ENCODE data around the gene ZMIZ1.

Gene ZMIZ1

DNA sequence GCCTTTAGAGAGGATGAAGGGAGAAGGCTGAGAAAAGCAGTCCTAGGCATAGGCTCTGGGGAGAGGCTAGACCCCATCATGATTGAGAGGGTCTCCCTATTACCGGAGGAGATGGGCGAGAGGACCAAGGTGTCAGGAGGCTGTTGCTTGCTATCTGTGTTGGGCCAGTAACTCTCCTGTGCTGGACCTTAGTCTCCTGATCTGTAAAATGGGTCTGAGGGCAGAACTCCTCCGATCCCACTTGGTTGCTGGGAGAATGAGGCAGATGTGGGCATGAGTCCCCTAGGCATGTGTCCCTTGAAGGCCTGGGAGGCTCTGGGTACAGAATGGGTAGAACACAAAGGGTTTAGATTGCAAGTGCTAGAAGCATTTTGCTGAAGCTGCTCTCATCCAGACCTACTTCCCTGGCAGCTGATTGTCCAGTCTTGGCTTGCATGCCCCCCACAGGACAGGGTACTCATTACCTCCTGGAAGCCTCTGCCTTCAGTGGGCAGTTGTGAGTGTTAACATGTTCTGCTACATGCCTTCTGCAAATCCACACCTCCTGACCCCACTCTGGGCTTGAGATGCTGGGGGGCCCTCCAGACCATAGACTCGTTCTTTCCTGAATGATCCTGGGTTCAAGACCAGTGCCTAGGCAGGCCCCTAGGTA, 4.4 kb downstream of the ZMIZ1 start:
- H3K4me3 ChIP-seq (replicated peaks; ENCODE audit: low read depth, low read length), result no peak overlapping the region
- no peak for DNase-seq (ENCODE audit: extremely low read depth, insufficient read length)
- H3K36me3 ChIP-seq (ENCODE audit: control insufficient read depth, insufficient read depth, low read length), result no peaks in the 10 kb centered on the region
- TF ChIP-seq CTCF (IDR thresholded peaks at IDR 0.05; ENCODE audit: insufficient read depth, low read length, poor library complexity, severe bottlenecking), result peak; percentile 6
- no peaks in the 10 kb centered on the region for H3K27me3 ChIP-seq (replicated peaks; ENCODE audit: control insufficient read depth, insufficient read depth, low read length)

- DNase-seq (ENCODE audit: extremely low read depth, insufficient read length), result no peak
- Histone ChIP-seq H3K4me3 (replicated peaks; ENCODE audit: low read depth, low read length) (no peak overlapping the region), H3K27me3 (replicated peaks; ENCODE audit: control insufficient read depth, insufficient read depth, low read length) (no peaks in the 10 kb centered on the region), H3K36me3 (ENCODE audit: control insufficient read depth, insufficient read depth, low read length) (no peaks in the 10 kb centered on the region)
- TF ChIP-seq CTCF (IDR thresholded peaks at IDR 0.05; ENCODE audit: insufficient read depth, low read length, poor library complexity, severe bottlenecking), result no peak
Observed at GRCh38 chr10:79073784-79074432, 5.1 kb downstream of the ZMIZ1 start.

DNA sequence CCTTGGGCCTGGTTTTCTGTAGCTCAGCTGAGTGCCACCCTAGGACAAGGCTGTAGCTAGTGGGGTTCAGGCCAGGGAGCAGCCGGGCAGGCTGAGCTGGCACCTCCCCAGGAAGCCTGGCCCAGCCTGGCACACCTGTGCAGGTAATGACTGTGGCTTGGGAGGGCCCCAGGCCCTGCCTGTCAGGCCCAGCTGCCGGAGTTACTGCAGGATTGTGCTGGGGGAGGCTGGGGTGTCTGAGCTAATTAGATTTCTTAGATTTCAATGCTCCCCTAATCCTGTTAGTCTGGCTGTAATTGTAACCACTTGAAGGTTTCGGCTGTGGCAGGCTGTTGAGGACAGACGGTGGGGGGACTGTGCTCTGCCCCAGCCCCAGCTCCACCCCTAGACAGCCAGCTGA, 6.0 kb downstream of the ZMIZ1 start:
- no peak for DNase-seq (ENCODE audit: extremely low read depth, insufficient read length)
- no peak for TF ChIP-seq CTCF (IDR thresholded peaks at IDR 0.05; ENCODE audit: insufficient read depth, low read length, poor library complexity, severe bottlenecking)
- Histone ChIP-seq H3K36me3 (ENCODE audit: control insufficient read depth, insufficient read depth, low read length) (no peaks in the 10 kb centered on the region), H3K27me3 (replicated peaks; ENCODE audit: control insufficient read depth, insufficient read depth, low read length) (no peaks in the 10 kb centered on the region), H3K4me3 (replicated peaks; ENCODE audit: low read depth, low read length) (no peak overlapping the region)

DNA sequence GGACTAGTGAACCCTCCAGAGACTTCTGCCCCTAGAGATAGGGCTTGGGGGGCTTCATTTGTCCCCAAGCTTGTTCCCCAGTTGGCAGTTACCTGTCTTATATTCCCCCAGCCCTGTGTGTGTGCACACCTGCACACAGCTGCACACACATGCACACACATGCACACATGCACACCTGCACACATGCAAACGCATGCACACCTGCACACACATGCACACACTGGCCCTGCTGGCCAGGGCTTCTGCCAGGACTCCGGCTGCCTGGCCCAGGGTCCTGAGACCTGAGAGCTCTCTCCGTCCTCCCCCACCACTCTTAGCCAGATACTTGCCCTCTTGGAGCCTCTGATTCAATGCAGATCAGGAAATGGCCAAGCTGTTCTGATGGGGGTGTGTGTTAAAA, 6.7 kb downstream of the ZMIZ1 start:
- no peak overlapping the region for H3K4me3 ChIP-seq (replicated peaks; ENCODE audit: low read depth, low read length)
- H3K36me3 ChIP-seq (ENCODE audit: control insufficient read depth, insufficient read depth, low read length), result no peaks in the 10 kb centered on the region
- DNase-seq (ENCODE audit: extremely low read depth, insufficient read length), result no peak
- H3K27me3 ChIP-seq (replicated peaks; ENCODE audit: control insufficient read depth, insufficient read depth, low read length), result no peaks in the 10 kb centered on the region
- TF ChIP-seq CTCF (IDR thresholded peaks at IDR 0.05; ENCODE audit: insufficient read depth, low read length, poor library complexity, severe bottlenecking), result no peak

DNA sequence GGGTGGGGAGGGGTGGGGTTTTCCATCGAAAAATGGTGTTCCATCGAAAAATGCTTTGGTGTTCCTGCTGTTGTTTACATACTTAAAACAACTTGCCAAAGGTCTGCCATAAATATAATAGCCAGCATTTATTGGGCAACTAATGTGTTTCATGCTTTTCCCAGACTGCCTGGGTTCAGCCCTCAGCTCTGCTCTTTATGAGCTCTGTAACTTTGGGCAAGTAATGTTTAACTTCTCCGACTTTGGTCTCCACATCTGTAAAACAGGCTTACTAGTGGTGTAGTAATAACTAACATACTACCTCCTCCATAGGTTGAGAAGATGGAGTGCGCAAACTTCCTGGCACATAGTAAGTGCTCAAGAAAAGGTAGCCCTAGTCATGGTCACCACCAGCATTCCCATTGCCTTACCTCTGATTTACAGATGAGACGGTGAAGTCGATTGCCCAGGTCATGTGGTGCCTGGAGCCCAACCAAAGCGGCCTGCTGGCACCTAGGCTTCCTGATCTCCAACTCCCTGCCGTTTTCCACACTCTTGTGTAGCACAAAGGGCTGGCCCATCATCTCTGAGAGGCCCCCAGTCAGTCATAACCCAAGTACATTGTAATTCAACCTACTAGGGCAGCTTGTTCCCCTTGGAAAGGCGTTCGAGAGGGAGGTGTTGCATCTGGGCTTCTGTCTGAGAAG, 8.9 kb downstream of the ZMIZ1 start:
- no peak for DNase-seq (ENCODE audit: extremely low read depth, insufficient read length)
- no peaks in the 10 kb centered on the region for H3K27me3 ChIP-seq (replicated peaks; ENCODE audit: control insufficient read depth, insufficient read depth, low read length)
- TF ChIP-seq CTCF (IDR thresholded peaks at IDR 0.05; ENCODE audit: insufficient read depth, low read length, poor library complexity, severe bottlenecking), result no peak
- no peaks in the 10 kb centered on the region for H3K36me3 ChIP-seq (ENCODE audit: control insufficient read depth, insufficient read depth, low read length)
- no peak overlapping the region for H3K4me3 ChIP-seq (replicated peaks; ENCODE audit: low read depth, low read length)
